GM12891 (cell line): ENCODE measurements around the gene SH2D4B.

Experiments used
- POLR2A ChIP-seq: IDR thresholded peaks from 2 replicates; pipeline ENCODE4 v1.6.1; 2011; ENCODE audit warnings: low read depth, low read length, control low read depth
- POLR2AphosphoS5 ChIP-seq: IDR thresholded peaks from 2 replicates; pipeline ENCODE4 v1.6.1; 2011; ENCODE audit warnings: low read depth, low read length, control low read depth
- SPI1 ChIP-seq: IDR thresholded peaks from 2 replicates; pipeline ENCODE4 v1.6.1; 2011; ENCODE audit warnings: low read depth, low read length, control low read depth

GRCh38 chr10:80633383-80633860, 95.7 kb downstream of the SH2D4B start:
- no peak for TF ChIP-seq POLR2A
- TF ChIP-seq POLR2AphosphoS5 = no peak
- no peak for TF ChIP-seq SPI1
